Left ventricle myocardium superior (tissue), 1 donor: ENCODE data around the gene MEGF6. TPM values are rescaled to one million over a fixed set of nuclear protein-coding genes. Genes with fewer than 3 reads are reported as not detected.

Experiments
- ATAC-seq: fragments of 200-7000 bp; cut with Tn5 transposase; one replicate; pipeline ENCODE4 v1.9.1; 2020; ENCODE audit warnings: mild to moderate bottlenecking, moderate library complexity
- DNase-seq: peaks from one replicate; pipeline ENCODE4 v3.0.0-alpha.2; 2020
- intact Hi-C: fragments of 100-400 bp; cut with micrococcal nuclease; formaldehyde crosslinking; loops from one replicate; pipeline ENCODE4 v1.11.0; 2022
- total RNA-seq: library from RNA; stranded (reverse); fragmentation: NEBNext Ultra II Directional; extraction: Animal tissue kit (Norgen Biotek cat#: 25700); gene quantifications from one replicate; pipeline ENCODE4 v1.2.1, GENCODE V29; 2021
- donor health status: DM: no; HTN: yes; CAD: no; lungs with severe emphysema.

MEGF6 gene
- total RNA-seq, 1 donor from 2014 or later = 11.6 TPM

DNA sequence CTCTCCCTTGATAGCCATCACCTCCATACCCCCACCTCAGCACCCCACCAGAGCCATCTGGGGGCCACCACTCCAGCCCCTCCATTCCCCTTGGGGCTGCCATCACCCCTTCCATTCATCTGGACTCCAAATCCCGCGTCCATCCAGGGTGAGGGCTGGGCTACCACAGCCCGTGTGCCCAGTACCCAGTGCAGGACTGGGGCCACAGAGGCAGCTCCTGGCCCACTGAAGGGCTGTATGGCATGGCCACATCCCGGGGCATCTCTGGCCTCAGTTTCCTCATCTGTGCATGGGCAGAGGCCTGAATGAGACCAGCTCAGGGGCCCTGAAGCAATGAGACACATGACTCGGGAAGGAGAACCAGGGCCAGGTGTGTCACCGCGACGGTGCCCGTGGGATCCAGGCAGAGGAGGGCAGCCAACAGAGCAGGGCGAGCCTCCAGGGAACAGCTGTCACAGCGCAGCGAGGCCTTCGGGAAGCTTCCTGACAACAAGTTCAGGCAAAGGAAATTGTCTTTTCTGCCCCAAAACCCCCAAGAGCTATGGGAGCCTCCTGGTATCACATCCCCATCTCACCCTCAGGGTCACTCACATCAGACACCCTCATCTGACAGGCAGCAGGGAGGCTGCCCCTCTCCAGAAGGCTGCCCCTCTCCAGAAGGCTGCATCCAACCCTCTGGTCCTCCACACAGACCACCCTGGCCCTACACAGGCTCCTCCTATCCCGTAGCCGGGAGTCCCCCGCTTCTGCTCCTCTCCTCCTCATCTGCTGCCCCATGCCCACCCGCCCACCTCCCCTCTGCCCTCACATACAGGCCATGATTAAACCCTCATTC lies 76.3 kb downstream of the MEGF6 start:
- DNase-seq (no peak), ATAC-seq (no peak)
- intact Hi-C loops = no loop called here

DNA sequence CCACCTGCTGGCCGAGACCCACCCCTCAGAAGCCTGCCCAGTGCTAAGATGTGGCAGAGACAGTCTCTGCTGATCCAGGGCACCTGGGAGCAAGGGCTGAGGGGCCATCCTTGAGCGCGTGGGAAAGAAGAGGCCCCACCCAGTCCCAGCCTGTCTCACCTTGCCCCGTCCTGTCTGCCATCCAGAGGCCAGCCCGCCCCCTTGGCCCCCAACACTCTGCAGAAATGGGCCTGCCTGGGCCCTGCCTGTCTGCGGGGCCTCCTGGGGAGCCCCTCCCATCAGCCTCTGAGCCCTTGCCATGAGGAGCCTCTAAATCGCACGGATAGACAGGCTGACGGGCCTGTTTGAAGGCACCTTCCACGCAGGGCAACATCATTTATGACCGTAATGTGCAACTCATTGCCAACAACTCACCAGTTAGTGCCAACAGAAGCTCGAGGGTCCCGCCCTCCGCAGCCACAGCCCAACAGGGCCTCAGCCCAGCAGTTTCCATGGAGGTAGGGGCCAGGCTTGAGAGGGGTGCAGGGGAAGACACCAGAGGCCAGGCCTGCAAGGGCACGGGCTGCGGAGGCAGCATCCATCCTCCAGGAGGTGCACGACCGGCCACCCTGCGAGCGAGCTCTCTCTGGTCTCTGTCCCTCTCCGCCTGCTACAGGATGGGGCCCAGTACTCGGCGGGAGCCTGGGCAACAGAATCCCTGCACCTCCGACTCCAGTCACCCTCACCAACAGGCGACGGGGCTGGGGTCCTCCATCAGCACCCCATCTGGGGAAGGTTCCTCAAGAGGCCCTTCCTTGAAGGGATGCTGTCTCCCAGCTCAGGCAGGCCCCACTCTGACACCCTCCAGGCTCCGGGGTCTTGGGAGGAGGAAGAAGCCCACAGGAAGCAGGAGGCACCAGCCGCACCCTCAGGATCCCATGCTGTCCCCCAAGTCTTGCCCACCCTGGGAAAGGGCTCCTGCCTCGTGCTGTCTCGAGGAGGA lies 78.0 kb downstream of the MEGF6 start:
- no peak for ATAC-seq
- no peak for DNase-seq
- intact Hi-C loops = no loop called here

DNA sequence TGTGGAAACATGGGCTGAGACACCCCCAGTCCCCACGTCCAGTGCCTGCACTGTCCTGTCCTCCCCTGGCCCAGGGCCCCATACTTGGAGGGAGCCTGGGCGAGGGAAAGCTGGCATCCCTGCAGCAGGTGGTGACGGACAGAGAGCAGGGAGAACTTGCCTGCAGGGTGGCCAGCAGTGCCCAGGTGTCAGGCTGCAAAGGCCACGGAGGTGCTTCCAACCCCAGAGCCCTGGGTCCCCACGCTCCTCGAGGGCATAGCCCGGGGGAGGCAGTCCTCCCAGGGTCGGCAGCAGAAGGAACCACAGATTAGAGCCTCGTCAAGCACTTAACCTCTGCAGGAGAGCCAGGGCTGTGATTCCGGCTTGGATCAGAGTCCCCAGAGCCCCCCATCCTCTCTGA lies 79.4 kb downstream of the MEGF6 start:
- peak; percentile 53 for ATAC-seq
- peak; percentile 55 for DNase-seq

GRCh38 chr1:3530926-3531818 lies 80.1 kb downstream of the MEGF6 start:
- peak; percentile 89 for DNase-seq
- ATAC-seq = peak; percentile 81
- intact Hi-C loops = no loop called here

More for the DNA sequence above, 79.4 kb downstream of the MEGF6 start:
- intact Hi-C loops = no loop called here

- DNase-seq = no peak
- intact Hi-C loops = no loop called here
- ATAC-seq = peak; percentile 10
Observed at GRCh38 chr1:3530086-3530925, 81.0 kb downstream of the MEGF6 start.

DNA sequence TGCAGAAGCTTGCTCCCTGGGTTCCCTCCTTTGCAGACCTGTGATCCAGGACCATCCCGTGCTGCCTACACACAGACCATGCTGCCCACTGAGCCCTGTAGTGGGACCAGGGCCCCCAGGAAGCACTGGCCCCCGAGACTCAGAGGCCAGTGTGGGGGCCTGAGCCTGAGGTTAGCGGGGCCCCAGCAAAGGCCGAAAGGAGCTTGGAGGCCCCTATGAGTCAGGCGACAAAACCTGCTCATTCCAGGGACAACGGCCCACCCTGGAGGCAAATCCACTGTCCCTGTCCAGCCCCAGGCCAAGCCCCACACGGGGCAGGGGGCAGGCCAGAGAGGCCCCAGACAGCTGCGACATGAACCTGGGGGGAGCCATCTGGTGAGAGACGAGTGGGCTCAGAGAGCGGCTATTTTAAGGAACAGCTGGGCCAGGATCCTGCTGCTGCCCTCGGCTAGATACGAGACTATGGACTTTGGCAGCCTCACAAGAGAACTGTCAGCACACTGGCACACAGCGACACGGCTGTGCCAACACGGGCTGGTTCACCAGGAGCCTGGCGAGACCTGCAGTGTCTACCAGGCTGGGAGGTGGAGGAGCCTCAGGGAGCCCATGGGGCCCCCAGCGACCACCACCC lies 82.1 kb downstream of the MEGF6 start:
- intact Hi-C loops = no loop called here
- DNase-seq (peak; percentile 86), ATAC-seq (peak; percentile 82)

DNA sequence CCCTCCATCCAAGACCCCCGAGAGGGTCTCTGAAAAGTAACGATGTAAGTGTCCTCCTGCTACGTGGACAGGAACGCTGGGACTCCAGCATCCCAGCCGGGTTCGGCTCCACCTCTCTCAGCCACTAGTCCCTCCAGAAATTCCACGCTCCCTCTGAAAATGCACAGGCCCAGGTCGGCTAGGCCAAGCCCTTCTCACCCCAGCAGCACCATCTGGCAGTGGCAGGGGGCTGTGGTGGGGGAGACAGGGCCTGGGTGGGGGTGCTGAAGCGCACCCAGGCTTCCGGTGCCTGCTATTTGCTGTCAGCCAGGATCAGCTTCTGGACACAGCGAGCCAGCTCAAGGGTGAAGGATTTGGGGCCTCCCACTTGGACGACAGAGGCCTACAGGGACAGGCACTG lies 83.5 kb downstream of the MEGF6 start:
- intact Hi-C loops = no loop called here
- no peak for ATAC-seq

DNA sequence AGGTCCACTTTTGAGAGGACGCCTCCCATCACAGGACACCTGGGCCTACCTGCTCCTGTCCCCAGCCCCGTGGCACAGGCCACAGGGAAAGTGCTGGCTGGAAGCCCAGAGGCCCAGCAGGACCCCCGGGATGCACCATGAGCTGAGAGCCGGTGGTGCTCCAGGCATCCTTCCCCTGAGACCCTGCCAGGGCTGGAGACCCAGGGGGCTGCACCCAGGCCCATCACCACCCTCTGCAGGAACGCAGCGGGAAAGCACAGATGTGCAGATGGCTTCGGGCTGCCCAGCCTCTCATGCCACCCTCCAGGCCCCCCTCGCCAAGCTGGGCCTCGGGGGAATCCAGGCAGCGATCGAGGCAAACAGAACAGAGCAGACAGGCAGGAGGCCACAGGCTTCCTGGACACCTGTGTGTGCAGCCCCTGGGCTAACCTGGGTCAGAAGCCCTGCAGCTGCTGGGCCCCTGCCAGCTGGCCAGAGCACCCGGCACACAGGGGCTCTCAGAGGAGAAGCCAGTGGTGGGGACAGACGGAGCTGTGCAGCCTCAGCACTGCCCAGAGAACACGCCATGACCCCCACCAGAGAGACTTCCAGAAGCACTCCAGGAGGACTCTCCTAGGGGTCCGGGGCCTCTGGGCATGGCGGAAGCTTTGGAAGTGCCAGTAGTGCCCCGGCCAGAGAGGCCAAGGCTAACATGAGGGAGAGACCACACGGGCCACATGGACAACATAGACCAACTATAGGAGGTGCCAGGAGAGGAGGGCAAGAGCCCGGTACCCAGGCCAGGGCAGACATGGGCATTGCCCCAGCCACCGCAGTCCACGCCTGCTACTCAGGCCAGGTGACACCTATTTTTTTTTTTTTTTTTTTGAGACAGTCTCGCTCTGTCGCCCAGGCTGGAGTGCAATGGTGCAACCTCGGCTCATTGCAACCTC lies 85.5 kb downstream of the MEGF6 start:
- intact Hi-C loops = no loop called here
- ATAC-seq (no peak), DNase-seq (no peak)

More for the DNA sequence above, 83.5 kb downstream of the MEGF6 start:
- DNase-seq = no peak

GRCh38 chr1:3524556-3525203 lies 86.6 kb downstream of the MEGF6 start:
- ATAC-seq = no peak
- intact Hi-C loops = no loop called here
- DNase-seq = no peak

DNA sequence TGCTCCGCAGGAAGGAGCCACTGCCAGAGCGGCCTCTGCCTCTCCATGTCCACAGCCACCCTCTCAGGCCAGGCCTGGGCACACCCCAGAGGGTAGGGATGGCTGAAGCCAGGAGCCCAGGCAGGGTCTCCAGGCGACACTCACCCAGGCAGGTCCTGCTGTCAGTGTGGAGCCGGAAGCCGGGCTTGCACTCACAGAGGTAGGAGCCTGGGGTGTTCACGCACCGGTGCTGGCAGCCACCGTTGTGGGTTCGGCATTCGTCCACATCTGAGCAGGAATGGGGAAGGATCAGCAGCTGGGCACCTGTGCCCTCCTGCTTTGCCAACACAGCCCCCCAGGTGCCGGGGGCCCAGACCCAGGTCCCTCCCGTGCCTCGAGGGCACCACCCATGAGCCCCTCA lies 87.3 kb downstream of the MEGF6 start:
- DNase-seq (no peak), ATAC-seq (no peak)
- intact Hi-C loops = no loop called here

- no peak for ATAC-seq
- DNase-seq = no peak
- intact Hi-C loops = no loop called here
Observed at GRCh38 chr1:3522564-3523265, 88.6 kb downstream of the MEGF6 start.

- ATAC-seq (no peak), DNase-seq (no peak)
- intact Hi-C loops = no loop called here
Observed at GRCh38 chr1:3522112-3522511, 89.2 kb downstream of the MEGF6 start.

GRCh38 chr1:3521426-3521825 lies 89.9 kb downstream of the MEGF6 start:
- ATAC-seq (no peak), DNase-seq (no peak)
- intact Hi-C loops = no loop called here

- intact Hi-C loops = no loop called here
- no peak for DNase-seq
- ATAC-seq = no peak
Observed at GRCh38 chr1:3520419-3521378, 90.6 kb downstream of the MEGF6 start.
